Testis (tissue), 2 donors: ENCODE data around the gene TRAPPC12.

Source experiments
- CTCF ChIP-seq, 3 experiments: fragments of 450-650 bp in 2 of 3; fragments of 200-600 bp in 1 of 3; sonication (generic) in 1 of 3; IDR thresholded peaks; one replicate each; pipeline ENCODE4 v1.5.1; 2016 to 2019; ENCODE audit warnings: antibody characterized with exemption in 3 of 3, mild to moderate bottlenecking in 2 of 3, moderate library complexity in 1 of 3
- POLR2A ChIP-seq: fragments of 450-650 bp; IDR thresholded peaks from one replicate; pipeline ENCODE4 v1.6.1; 2017; ENCODE audit warnings: antibody characterized with exemption, mild to moderate bottlenecking, moderate library complexity

- TF ChIP-seq POLR2A (no peak), CTCF (IDR thresholded peaks at IDR 0.05) (no peak)
Measured at GRCh38 chr2:3340144-3340543, 39.4 kb upstream of the TRAPPC12 start.
